ENCODE results near the gene ZNF273.
"Not testable (repeated sequence)": the region's sequence is repeated elsewhere in the genome, so short reads cannot be mapped to it uniquely, and the experiment has no call there.

ZNF273 gene

GRCh38 chr7:64889686-64890162 is 13.3 kb upstream of the ZNF273 start:
- no peak for ATAC-seq
- TF ChIP-seq ZFP3 (CRISPR knock-in tag; IDR thresholded peaks at IDR 0.05) (no peak), OSR1 (CRISPR knock-in tag; IDR thresholded peaks at IDR 0.05) (no peak), PPARA (CRISPR knock-in tag; IDR thresholded peaks at IDR 0.05; ENCODE audit: borderline replicate concordance) (no peak), TOX (CRISPR knock-in tag; IDR thresholded peaks at IDR 0.05; ENCODE audit: borderline replicate concordance) (no peak), CREB5 (CRISPR knock-in tag; IDR thresholded peaks at IDR 0.05; ENCODE audit: low read depth) (no peak), ZC3H10 (CRISPR knock-in tag; IDR thresholded peaks at IDR 0.05) (no peak), BACH2 (CRISPR knock-in tag; IDR thresholded peaks at IDR 0.05; ENCODE audit: borderline replicate concordance) (no peak), RARB (CRISPR knock-in tag; IDR thresholded peaks at IDR 0.05) (no peak), ZNF70 (CRISPR knock-in tag; IDR thresholded peaks at IDR 0.05) (no peak), ISL1 (CRISPR knock-in tag; IDR thresholded peaks at IDR 0.05) (no peak), SNAI2 (CRISPR knock-in tag; IDR thresholded peaks at IDR 0.05) (no peak), POU6F1 (CRISPR knock-in tag; IDR thresholded peaks at IDR 0.05; ENCODE audit: borderline replicate concordance, low read depth) (no peak), ZFP30 (CRISPR knock-in tag; IDR thresholded peaks at IDR 0.05) (no peak), TSHZ2 (CRISPR knock-in tag; IDR thresholded peaks at IDR 0.05) (no peak)

GRCh38 chr7:64890273-64890672 is 12.8 kb upstream of the ZNF273 start:
- not testable (repeated sequence) for ATAC-seq

GRCh38 chr7:64890761-64891362 is 12.2 kb upstream of the ZNF273 start:
- TF ChIP-seq ZFP30 (CRISPR knock-in tag; IDR thresholded peaks at IDR 0.05) (no peak), ZNF565 (CRISPR knock-in tag; conservative IDR thresholded peaks at IDR 0.05; ENCODE audit: low read depth) (no peak), CREB5 (CRISPR knock-in tag; IDR thresholded peaks at IDR 0.05; ENCODE audit: low read depth) (no peak)
- ATAC-seq: peak; percentile 16

GRCh38 chr7:64891363-64892081 is 11.6 kb upstream of the ZNF273 start:
- peak; percentile 49 for ATAC-seq

- ATAC-seq: no peak
Observed at GRCh38 chr7:64892116-64892515, 11.0 kb upstream of the ZNF273 start.

More at GRCh38 chr7:64892116-64892515, 11.0 kb upstream of the ZNF273 start:
- TF ChIP-seq ESRRG (CRISPR knock-in tag; IDR thresholded peaks at IDR 0.05) (no peak), CREB5 (CRISPR knock-in tag; IDR thresholded peaks at IDR 0.05; ENCODE audit: low read depth) (no peak), CSDC2 (CRISPR knock-in tag; IDR thresholded peaks at IDR 0.05) (no peak), ARNTL (CRISPR knock-in tag; IDR thresholded peaks at IDR 0.05; ENCODE audit: borderline replicate concordance, low read depth) (no peak), ZFP30 (CRISPR knock-in tag; IDR thresholded peaks at IDR 0.05) (no peak), ZC3H10 (CRISPR knock-in tag; IDR thresholded peaks at IDR 0.05) (no peak), OSR1 (CRISPR knock-in tag; IDR thresholded peaks at IDR 0.05) (no peak), TSHZ2 (CRISPR knock-in tag; IDR thresholded peaks at IDR 0.05) (no peak), BACH2 (CRISPR knock-in tag; IDR thresholded peaks at IDR 0.05; ENCODE audit: borderline replicate concordance) (no peak), PPARA (CRISPR knock-in tag; IDR thresholded peaks at IDR 0.05; ENCODE audit: borderline replicate concordance) (no peak)

All from SK-N-SH treated with all-trans-retinoic acid at 6 μM for 48 hours (cell line).